Hepatocyte (in vitro differentiated cells): ENCODE data around the gene LDHAL6A. TPM values are rescaled to one million over a fixed set of nuclear protein-coding genes. Genes with fewer than 3 reads are reported as not detected.

Source experiments
- DNase-seq: peaks from one replicate; pipeline ENCODE4 v3.0.0-alpha.2; 2016; ENCODE audit warnings: low spot score
- H2AFZ ChIP-seq: fragments of 200-600 bp; sonication (generic); 2 replicates; pipeline ENCODE4 v1.6.0; 2016; ENCODE audit warnings: antibody characterized with exemption, mild to moderate bottlenecking
- H3K27ac ChIP-seq: fragments of 200-600 bp; sonication (generic); 2 replicates; pipeline ENCODE4 v1.5.1; 2016; ENCODE audit warnings: mild to moderate bottlenecking
- H3K27me3 ChIP-seq: fragments of 200-600 bp; sonication (generic); 2 replicates; pipeline ENCODE4 v1.6.1; 2016
- H3K36me3 ChIP-seq: fragments of 200-600 bp; sonication (generic); replicated peaks from 2 replicates; pipeline ENCODE4 v1.5.1; 2016; ENCODE audit warnings: low read depth; ENCODE audit not compliant: insufficient read depth
- H3K4me1 ChIP-seq: fragments of 200-600 bp; sonication (generic); 2 replicates; pipeline ENCODE4 v1.5.1; 2016; ENCODE audit warnings: mild to moderate bottlenecking, moderate library complexity; ENCODE audit not compliant: insufficient read depth
- H3K4me2 ChIP-seq: fragments of 200-600 bp; sonication (generic); 2 replicates; pipeline ENCODE4 v1.6.0; 2016
- H3K4me3 ChIP-seq: fragments of 200-600 bp; sonication (generic); 2 replicates; pipeline ENCODE4 v1.5.1; 2016; ENCODE audit warnings: mild to moderate bottlenecking
- H3K79me2 ChIP-seq: fragments of 200-600 bp; sonication (generic); 2 replicates; pipeline ENCODE4 v1.6.0; 2017; ENCODE audit warnings: mild to moderate bottlenecking
- H3K9me2 ChIP-seq: fragments of 200-600 bp; sonication (generic); replicated peaks from 2 replicates; pipeline ENCODE4 v1.6.0; 2017; ENCODE audit warnings: mild to moderate bottlenecking; ENCODE audit not compliant: insufficient read depth
- H3K9me3 ChIP-seq: fragments of 200-600 bp; sonication (generic); 2 replicates; pipeline ENCODE4 v1.5.1; 2016; ENCODE audit warnings: low read depth, mild to moderate bottlenecking
- H4K20me1 ChIP-seq: fragments of 200-600 bp; sonication (generic); 2 replicates; pipeline ENCODE4 v1.6.0; 2016; ENCODE audit warnings: mild to moderate bottlenecking; ENCODE audit not compliant: insufficient read depth, poor library complexity, severe bottlenecking
- EZH2 ChIP-seq: fragments of 200-600 bp; sonication (generic); IDR thresholded peaks from 2 replicates; pipeline ENCODE4 v1.6.1; 2016; ENCODE audit warnings: antibody characterized with exemption, mild to moderate bottlenecking, borderline replicate concordance
- EZH2phosphoT487 ChIP-seq: fragments of 200-600 bp; sonication (generic); IDR thresholded peaks from one replicate; pipeline ENCODE4 v1.6.1; 2018; ENCODE audit warnings: antibody characterized with exemption, mild to moderate bottlenecking, low read depth, moderate library complexity; ENCODE audit not compliant: unreplicated experiment, severe bottlenecking
- WGBS: methylation state at CpG from one replicate; pipeline ENCODE4 v1.1.6; 2016; ENCODE audit warnings: low lambda C conversion rate; ENCODE audit errors: missing lambda C conversion rate; 5-methylcytosine and 5-hydroxymethylcytosine counted together
- polyA plus RNA-seq: library from polyadenylated mRNA; unstranded; fragments of >200 nt; fragmentation: Nextera tagmentation; extraction: Ambion mirVana; gene quantifications from 2 replicates; pipeline ENCODE4 v1.2.1, GENCODE V29; 2016
- total RNA-seq: library from RNA; depleted of rRNA; stranded (reverse); fragments of >200 nt; gene quantifications from 2 replicates; pipeline ENCODE4 v1.2.3, GENCODE V29; 2014
- TF ChIP-seq, protein P1 (sequence below): fragments of 200-600 bp; sonication (generic); IDR thresholded peaks from 2 replicates; pipeline ENCODE4 v1.5.1; 2016; ENCODE audit warnings: antibody characterized with exemption, mild to moderate bottlenecking; ENCODE audit not compliant: poor library complexity

The LDHAL6A gene
- total and polyA plus RNA-seq, 2 experiments from 2014 or later: 0.06 TPM; not detected in 1

DNA sequence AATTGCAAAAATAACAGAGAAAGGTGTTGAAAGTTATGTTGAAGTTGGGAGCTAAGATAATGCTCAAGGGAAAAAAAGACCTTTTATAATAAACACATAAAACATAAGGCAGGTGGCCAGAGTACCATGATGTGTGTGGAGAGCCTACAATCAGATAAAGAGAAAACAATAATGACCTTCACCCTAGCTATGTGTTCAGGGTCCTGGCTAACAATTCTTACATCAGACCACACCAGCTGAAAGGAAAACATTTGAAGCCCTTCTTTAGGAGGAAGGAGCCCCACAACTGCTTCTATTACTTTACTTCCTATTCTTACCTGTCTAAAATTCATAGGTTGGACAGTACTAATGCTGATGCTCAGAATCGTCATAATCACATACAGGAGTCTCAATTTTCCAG is 68.6 kb downstream of the LDHAL6A start:
- Histone ChIP-seq H3K79me2 (peaks cover 83% of the 10 kb centered on the region), H3K4me1 (peaks cover 21% of the 10 kb centered on the region), H3K27ac (no peak overlapping the region), H3K4me3 (no peak overlapping the region), H3K4me2 (no peak overlapping the region), H3K36me3 (no peaks in the 10 kb centered on the region), H3K9me3 (no peaks in the 10 kb centered on the region), H2AFZ (no peak overlapping the region), H3K9me2 (no peaks in the 10 kb centered on the region), H3K27me3 (no peaks in the 10 kb centered on the region), H4K20me1 (peaks cover 21% of the 10 kb centered on the region)
- no peak for DNase-seq
- no peak for TF ChIP-seq EZH2phosphoT487
- TF ChIP-seq, protein P1, sequence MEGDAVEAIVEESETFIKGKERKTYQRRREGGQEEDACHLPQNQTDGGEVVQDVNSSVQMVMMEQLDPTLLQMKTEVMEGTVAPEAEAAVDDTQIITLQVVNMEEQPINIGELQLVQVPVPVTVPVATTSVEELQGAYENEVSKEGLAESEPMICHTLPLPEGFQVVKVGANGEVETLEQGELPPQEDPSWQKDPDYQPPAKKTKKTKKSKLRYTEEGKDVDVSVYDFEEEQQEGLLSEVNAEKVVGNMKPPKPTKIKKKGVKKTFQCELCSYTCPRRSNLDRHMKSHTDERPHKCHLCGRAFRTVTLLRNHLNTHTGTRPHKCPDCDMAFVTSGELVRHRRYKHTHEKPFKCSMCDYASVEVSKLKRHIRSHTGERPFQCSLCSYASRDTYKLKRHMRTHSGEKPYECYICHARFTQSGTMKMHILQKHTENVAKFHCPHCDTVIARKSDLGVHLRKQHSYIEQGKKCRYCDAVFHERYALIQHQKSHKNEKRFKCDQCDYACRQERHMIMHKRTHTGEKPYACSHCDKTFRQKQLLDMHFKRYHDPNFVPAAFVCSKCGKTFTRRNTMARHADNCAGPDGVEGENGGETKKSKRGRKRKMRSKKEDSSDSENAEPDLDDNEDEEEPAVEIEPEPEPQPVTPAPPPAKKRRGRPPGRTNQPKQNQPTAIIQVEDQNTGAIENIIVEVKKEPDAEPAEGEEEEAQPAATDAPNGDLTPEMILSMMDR: no peak
- TF ChIP-seq EZH2: no peak
- 96% methylated on average over 1 of the region's 1 CpG for WGBS

DNA sequence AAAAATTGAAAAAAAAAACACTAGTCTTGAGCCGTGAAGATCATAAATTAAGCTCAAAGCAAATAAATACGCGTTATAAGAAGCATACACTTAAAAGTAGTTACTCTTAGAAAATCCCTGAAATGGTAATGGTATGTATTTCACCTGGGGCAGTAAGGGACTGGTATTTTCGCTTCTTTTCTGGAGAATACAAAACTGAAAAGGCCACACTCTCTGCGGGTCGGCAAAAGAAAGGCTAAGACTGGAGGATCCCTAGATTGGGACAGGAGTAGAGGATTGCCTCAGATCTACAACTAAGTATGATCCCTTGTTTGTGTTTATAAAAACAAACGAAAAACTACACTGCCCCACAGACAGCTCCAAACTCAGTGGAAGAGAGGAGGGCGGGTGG is 70.5 kb downstream of the LDHAL6A start:
- TF ChIP-seq EZH2 (no peak), EZH2phosphoT487 (no peak)
- TF ChIP-seq, protein P1: no peak
- Histone ChIP-seq H3K27me3 (no peaks in the 10 kb centered on the region), H3K4me3 (peak overlapping the region; percentile 77), H3K9me2 (no peaks in the 10 kb centered on the region), H3K4me2 (peak overlapping the region; percentile 85), H3K9me3 (no peaks in the 10 kb centered on the region), H3K27ac (peak overlapping the region; percentile 97), H3K4me1 (peaks cover 21% of the 10 kb centered on the region), H3K36me3 (no peaks in the 10 kb centered on the region), H2AFZ (peak overlapping the region; percentile 76), H3K79me2 (peaks cover 66% of the 10 kb centered on the region), H4K20me1 (peaks cover 13% of the 10 kb centered on the region)
- 3% methylated on average over 8 of the region's 8 CpGs for WGBS
- DNase-seq: no peak

- peak; percentile 95 for DNase-seq
- WGBS: under 1% methylated on average over 39 of the region's 57 CpGs
- Histone ChIP-seq H3K9me2 (no peaks in the 10 kb centered on the region), H3K79me2 (peaks cover 62% of the 10 kb centered on the region), H3K4me3 (peak within 1 kb of the TSS; percentile 77), H3K27me3 (no peaks in the 10 kb centered on the region), H3K9me3 (no peaks in the 10 kb centered on the region), H4K20me1 (peaks cover 12% of the 10 kb centered on the region), H3K27ac (peak within 1 kb of the TSS; percentile 97), H3K4me1 (peaks cover 21% of the 10 kb centered on the region), H3K4me2 (peak within 1 kb of the TSS; percentile 85), H3K36me3 (no peaks in the 10 kb centered on the region), H2AFZ (peak within 1 kb of the TSS; percentile 76)
- TF ChIP-seq EZH2 (no peak), EZH2phosphoT487 (no peak)
These were observed 71.1 kb downstream of the LDHAL6A start, which contains the start of gene TSG101 for GRCh38 chr11:18526521-18527296. Gene TSG101, minus strand, starts transcription at chr11:18526942. Its CDS starts 126 bp downstream, at chr11:18526816.

DNA sequence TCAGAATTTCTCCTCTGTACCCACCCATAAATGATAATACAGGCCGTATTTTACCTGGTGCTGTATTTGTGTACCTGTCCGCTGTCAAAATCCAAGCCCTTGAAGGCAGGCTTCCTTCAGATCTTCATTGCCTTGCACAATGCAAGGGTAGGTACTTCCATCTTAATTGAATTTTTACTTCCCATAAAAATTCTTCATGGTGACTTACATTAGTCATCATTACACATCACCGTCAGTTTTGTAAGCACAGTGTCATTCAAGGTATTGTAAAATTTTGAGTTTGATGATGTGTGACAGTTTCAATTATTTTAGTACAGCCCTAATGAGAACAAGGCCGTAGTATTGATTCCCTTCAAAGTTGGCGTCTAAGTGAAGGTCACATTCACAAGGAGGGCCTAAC is 71.9 kb downstream of the LDHAL6A start:
- peak overlapping the region; percentile 97 for H3K27ac ChIP-seq
- H3K27me3 ChIP-seq: no peaks in the 10 kb centered on the region
- peaks cover 54% of the 10 kb centered on the region for H3K79me2 ChIP-seq
- TF ChIP-seq EZH2: no peak
- TF ChIP-seq, protein P1: no peak
- TF ChIP-seq EZH2phosphoT487: no peak
- peaks cover 21% of the 10 kb centered on the region for H3K4me1 ChIP-seq
- H2AFZ ChIP-seq: peak overlapping the region; percentile 76
- DNase-seq: peak; percentile 14
- H3K36me3 ChIP-seq: no peaks in the 10 kb centered on the region
- H3K4me2 ChIP-seq: peak overlapping the region; percentile 85
- H3K9me3 ChIP-seq: no peaks in the 10 kb centered on the region
- no peaks in the 10 kb centered on the region for H3K9me2 ChIP-seq
- 52% methylated on average over 5 of the region's 5 CpGs for WGBS
- peak overlapping the region; percentile 77 for H3K4me3 ChIP-seq
- H4K20me1 ChIP-seq: peaks cover 6% of the 10 kb centered on the region
